Bronchial epithelial cell (primary cell): ENCODE measurements around the gene OAS3. TPM values are rescaled to one million over a fixed set of nuclear protein-coding genes. Genes with fewer than 3 reads are reported as not detected.

Source experiments
- DNase-seq: peaks from one replicate; pipeline ENCODE4 v3.0.0-alpha.2; 2010; ENCODE audit warnings: low read depth
- FAIRE-seq: peaks from 2 replicates; lab custom pipeline; 2011; peaks lifted over from hg19 to GRCh38; lab: Jason Lieb, UNC
- H3K27me3 ChIP-seq: 2 replicates; pipeline ENCODE4 v1.5.1; 2011; ENCODE audit warnings: low read length; ENCODE audit not compliant: control insufficient read depth, insufficient read depth
- H3K36me3 ChIP-seq: 2 replicates; pipeline ENCODE4 v1.5.1; 2011; ENCODE audit warnings: low read length; ENCODE audit not compliant: control insufficient read depth, insufficient read depth
- H3K4me3 ChIP-seq: 2 replicates; pipeline ENCODE4 v1.5.1; 2011; ENCODE audit warnings: mild to moderate bottlenecking, low read depth, low read length, control low read depth
- CTCF ChIP-seq: IDR thresholded peaks from 2 replicates; pipeline ENCODE4 v1.5.1; 2011; ENCODE audit warnings: mild to moderate bottlenecking, moderate library complexity, low read length, control low read depth, inconsistent platforms; ENCODE audit not compliant: insufficient read depth, severe bottlenecking
- total RNA-seq: library from RNA; depleted of rRNA; stranded (reverse); fragments of >200 nt; gene quantifications from 2 replicates; pipeline ENCODE4 v1.2.1, GENCODE V29; 2014

OAS3 gene
- total RNA-seq, 1 donor from 2014 or later = 1.3 TPM

- FAIRE-seq = peak; percentile 40
- no peaks in the 10 kb centered on the region for H3K36me3 ChIP-seq
These were observed 5.9 kb downstream of the OAS3 start for GRCh38 chr12:112944024-112944690.

GRCh38 chr12:112945515-112945914 lies 7.2 kb downstream of the OAS3 start:
- no peak overlapping the region for H3K4me3 ChIP-seq
- FAIRE-seq (no peak), DNase-seq (no peak)
- no peaks in the 10 kb centered on the region for H3K27me3 ChIP-seq
- TF ChIP-seq CTCF = no peak
- H3K36me3 ChIP-seq = no peaks in the 10 kb centered on the region

More at GRCh38 chr12:112944024-112944690, 5.9 kb downstream of the OAS3 start:
- peak; percentile 22 for DNase-seq
- TF ChIP-seq CTCF = no peak
- H3K27me3 ChIP-seq = no peaks in the 10 kb centered on the region
- no peak overlapping the region for H3K4me3 ChIP-seq

- TF ChIP-seq CTCF = no peak
- no peaks in the 10 kb centered on the region for H3K36me3 ChIP-seq
- DNase-seq = no peak
- H3K27me3 ChIP-seq = no peaks in the 10 kb centered on the region
- H3K4me3 ChIP-seq = no peak overlapping the region
- no peak for FAIRE-seq
These were observed 8.1 kb downstream of the OAS3 start for GRCh38 chr12:112946236-112947000.

- Histone ChIP-seq H3K4me3 (no peak overlapping the region), H3K36me3 (no peaks in the 10 kb centered on the region), H3K27me3 (no peaks in the 10 kb centered on the region)
- no peak for TF ChIP-seq CTCF
- FAIRE-seq (no peak), DNase-seq (no peak)
These were observed 9.0 kb downstream of the OAS3 start for GRCh38 chr12:112947314-112947713.

GRCh38 chr12:112947761-112948160 lies 9.5 kb downstream of the OAS3 start:
- FAIRE-seq = no peak
- Histone ChIP-seq H3K27me3 (no peaks in the 10 kb centered on the region), H3K4me3 (no peak overlapping the region), H3K36me3 (no peaks in the 10 kb centered on the region)
- DNase-seq = no peak
- no peak for TF ChIP-seq CTCF
